ENCODE data around the gene OLIG2. TPM values are rescaled to one million over a fixed set of nuclear protein-coding genes. Genes with fewer than 3 reads are reported as not detected.

OLIG2 gene
- total and polyA plus RNA-seq, 5 donors = not detected

Other genes starting within 250 kb of the OLIG2 start
- 1 to 10 TPM in 1 of 4 donors, not detected in 3; 1.3 TPM for gene OLIG1, start 44.2 kb downstream of the OLIG2 start, total RNA-seq
- 0.68 TPM for gene OLIG1, start 44.2 kb downstream of the OLIG2 start, polyA plus RNA-seq
- gene IFNAR2, start 204.0 kb downstream of the OLIG2 start, total RNA-seq = 10 to 100 TPM; 11.8 to 21.7 (median 16.8) TPM
- 12.7 TPM for gene IFNAR2, start 204.0 kb downstream of the OLIG2 start, polyA plus RNA-seq
- 10 to 100 TPM in 3 of 4 donors, 1 to 10 TPM in 1; 9.8 to 11.9 (median 11.3) TPM for gene IL10RB, start 240.4 kb downstream of the OLIG2 start, total RNA-seq
- gene IL10RB, start 240.4 kb downstream of the OLIG2 start, polyA plus RNA-seq = 11.6 TPM

All from right cardiac atrium (tissue), 5 donors.